Endothelial cell of umbilical vein (primary cell): ENCODE results near the gene DHX34.

Source experiments
- CTCF ChIP-seq, 2 donors: IDR thresholded peaks; 1 replicate in 1 of 2; 2 replicates in 1 of 2; pipeline ENCODE4 v1.5.1; 2011; ENCODE audit warnings: low read length in 2 of 2, mild to moderate bottlenecking in 2 of 2, moderate library complexity in 2 of 2, control low read depth in 1 of 2, inconsistent platforms in 1 of 2, low read depth in 1 of 2; ENCODE audit not compliant: insufficient read depth in 1 of 2; ENCODE audit errors: extremely low read depth in 1 of 2
- POLR2AphosphoS5 ChIP-seq: IDR thresholded peaks from 2 replicates; pipeline ENCODE4 v1.6.1; 2012; ENCODE audit warnings: low read depth, mild to moderate bottlenecking, control low read depth, low read length, moderate library complexity; ENCODE audit not compliant: insufficient read depth

- TF ChIP-seq CTCF (IDR thresholded peaks at IDR 0.05; ENCODE audit: extremely low read depth in 1 of 2, insufficient read depth in 1 of 2, low read depth in 1 of 2, low read length in 2 of 2) (no peak), POLR2AphosphoS5 (no peak)
Observed at GRCh38 chr19:47421844-47422395, 72.8 kb downstream of the DHX34 start.
